DOHH2 (cell line): ENCODE results near the gene RALGAPA2.

Experiments used
- H3F3A ChIP-seq: fragments of 200-600 bp; sonication (generic), shearing (Covaris generic); 2 replicates; pipeline ENCODE4 v1.6.0; 2016; ENCODE audit warnings: antibody characterized with exemption, mild to moderate bottlenecking; ENCODE audit not compliant: control insufficient read depth, insufficient read depth
- H3K27ac ChIP-seq: fragments of 200-600 bp; sonication (generic); 2 replicates; pipeline ENCODE4 v1.5.1; 2014; ENCODE audit warnings: low read depth, mild to moderate bottlenecking, low read length, moderate library complexity
- H3K27me3 ChIP-seq: fragments of 200-600 bp; sonication (generic); 2 replicates; pipeline ENCODE4 v1.6.1; 2014; ENCODE audit warnings: mild to moderate bottlenecking, low read length, mixed read lengths; ENCODE audit not compliant: control insufficient read depth
- H3K36me3 ChIP-seq: fragments of 200-600 bp; sonication (generic); 2 replicates; pipeline ENCODE4 v1.6.1; 2014; ENCODE audit warnings: mild to moderate bottlenecking, low read length, moderate library complexity, mixed read lengths; ENCODE audit not compliant: control insufficient read depth
- H3K4me1 ChIP-seq: fragments of 200-600 bp; sonication (generic); 2 replicates; pipeline ENCODE4 v1.6.1; 2014; ENCODE audit warnings: mild to moderate bottlenecking, low read length, mixed read lengths; ENCODE audit not compliant: control insufficient read depth
- H3K4me2 ChIP-seq: fragments of 200-600 bp; sonication (generic); 2 replicates; pipeline ENCODE4 v1.6.0; 2014; ENCODE audit warnings: mild to moderate bottlenecking, low read length, moderate library complexity
- H3K4me3 ChIP-seq: fragments of 200-600 bp; sonication (generic); 2 replicates; pipeline ENCODE4 v1.5.1; 2014; ENCODE audit warnings: mild to moderate bottlenecking, low read length, mixed read lengths
- H3K79me2 ChIP-seq: fragments of 200-600 bp; sonication (generic); 2 replicates; pipeline ENCODE4 v1.6.1; 2014; ENCODE audit warnings: mild to moderate bottlenecking, low read length, mixed read lengths; ENCODE audit not compliant: control insufficient read depth
- H3K9me2 ChIP-seq: fragments of 200-600 bp; sonication (generic); replicated peaks from 2 replicates; pipeline ENCODE4 v1.6.1; 2014; ENCODE audit warnings: mild to moderate bottlenecking, low read length, mixed read lengths; ENCODE audit not compliant: control insufficient read depth
- H3K9me3 ChIP-seq: fragments of 200-600 bp; sonication (generic); 2 replicates; pipeline ENCODE4 v1.6.1; 2014; ENCODE audit warnings: antibody characterized with exemption, low read length, mixed read lengths; ENCODE audit not compliant: control insufficient read depth, insufficient read depth
- H4K20me1 ChIP-seq: fragments of 200-600 bp; sonication (generic); 2 replicates; pipeline ENCODE4 v1.6.0; 2014; ENCODE audit warnings: low read depth, mild to moderate bottlenecking, antibody characterized with exemption, low read length, moderate library complexity; ENCODE audit not compliant: control insufficient read depth, insufficient read depth
- CTCF ChIP-seq: fragments of 200-600 bp; sonication (generic); IDR thresholded peaks from one replicate; pipeline ENCODE4 v1.5.1; 2014; ENCODE audit warnings: antibody characterized with exemption, mild to moderate bottlenecking, low read depth, low read length; ENCODE audit not compliant: poor library complexity, severe bottlenecking
- EZH2phosphoT487 ChIP-seq: fragments of 200-600 bp; sonication (generic); IDR thresholded peaks from 2 replicates; pipeline ENCODE4 v1.6.1; 2017; ENCODE audit warnings: borderline replicate concordance, mild to moderate bottlenecking, antibody characterized with exemption, low read length, moderate library complexity, mixed read lengths

Gene RALGAPA2

DNA sequence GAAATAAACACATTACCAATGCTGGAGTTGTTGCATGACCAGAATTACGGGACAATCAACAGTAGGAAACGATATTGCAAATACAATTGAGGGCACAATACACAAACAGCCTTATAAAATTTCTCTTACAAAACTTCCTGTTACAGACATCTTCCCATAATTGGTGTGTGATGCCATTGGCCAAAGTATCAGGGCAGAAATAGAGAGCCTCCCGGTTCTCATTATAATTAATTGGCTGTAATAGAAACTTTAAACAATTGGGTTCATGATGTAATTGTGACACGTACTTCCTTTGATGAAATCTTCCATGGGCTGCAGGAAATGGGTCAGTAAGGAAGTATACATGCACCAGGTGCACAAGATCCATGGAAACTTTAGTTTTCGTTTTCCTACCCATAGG, 40.3 kb upstream of the RALGAPA2 start:
- no peaks in the 10 kb centered on the region for H3K36me3 ChIP-seq
- no peak overlapping the region for H3K4me2 ChIP-seq
- H3K9me2 ChIP-seq, result no peaks in the 10 kb centered on the region
- H4K20me1 ChIP-seq, result no peaks in the 10 kb centered on the region
- no peaks in the 10 kb centered on the region for H3K79me2 ChIP-seq
- no peak for TF ChIP-seq CTCF
- TF ChIP-seq EZH2phosphoT487, result no peak
- H3K4me1 ChIP-seq, result no peaks in the 10 kb centered on the region
- no peaks in the 10 kb centered on the region for H3K27me3 ChIP-seq
- no peak overlapping the region for H3K27ac ChIP-seq
- no peak overlapping the region for H3K4me3 ChIP-seq
- no peaks in the 10 kb centered on the region for H3K9me3 ChIP-seq
- no peaks in the 10 kb centered on the region for H3F3A ChIP-seq

GRCh38 chr20:20747298-20747697, 34.9 kb upstream of the RALGAPA2 start:
- H4K20me1 ChIP-seq, result no peaks in the 10 kb centered on the region

GRCh38 chr20:20744170-20744725, 31.8 kb upstream of the RALGAPA2 start:
- Histone ChIP-seq H3K27me3 (peaks cover 9% of the 10 kb centered on the region; the same call in 1 of the 2 replicates), H3K9me3 (no peaks in the 10 kb centered on the region), H3K9me2 (no peaks in the 10 kb centered on the region), H3K27ac (no peak overlapping the region), H3K79me2 (no peaks in the 10 kb centered on the region), H3F3A (no peaks in the 10 kb centered on the region), H3K4me3 (no peak overlapping the region), H3K4me1 (no peaks in the 10 kb centered on the region), H3K4me2 (no peak overlapping the region), H4K20me1 (no peaks in the 10 kb centered on the region), H3K36me3 (no peaks in the 10 kb centered on the region)
- TF ChIP-seq CTCF (no peak), EZH2phosphoT487 (no peak)

More at GRCh38 chr20:20747298-20747697, 34.9 kb upstream of the RALGAPA2 start:
- Histone ChIP-seq H3K4me1 (no peaks in the 10 kb centered on the region), H3K4me2 (no peak overlapping the region), H3K27ac (no peak overlapping the region), H3K4me3 (no peak overlapping the region), H3K27me3 (0 out of 2 replicates have a peak, but pooled peaks cover 3% of the 10 kb centered on the region), H3K9me3 (no peaks in the 10 kb centered on the region), H3K79me2 (no peaks in the 10 kb centered on the region), H3K36me3 (no peaks in the 10 kb centered on the region), H3F3A (no peaks in the 10 kb centered on the region), H3K9me2 (no peaks in the 10 kb centered on the region)
- no peak for TF ChIP-seq CTCF
- no peak for TF ChIP-seq EZH2phosphoT487
